Left colon (tissue), 2 donors: ENCODE results near the gene ZDHHC11B. TPM values are rescaled to one million over a fixed set of nuclear protein-coding genes. Genes with fewer than 3 reads are reported as not detected.
"Not testable (repeated sequence)": the region's sequence is repeated elsewhere in the genome, so short reads cannot be mapped to it uniquely, and the experiment has no call there.

ENCODE experiments used
- ATAC-seq: fragments of 200-7000 bp; cut with Tn5 transposase; one replicate; pipeline ENCODE4 v1.9.1; 2020; ENCODE audit warnings: mild to moderate bottlenecking, moderate library complexity
- DNase-seq, 2 donors: peaks; one replicate each; pipeline ENCODE4 v3.0.0-alpha.2; 2020
- intact Hi-C, 2 donors: fragments of 100-400 bp; cut with DNase I in 1 of 2; cut with micrococcal nuclease in 1 of 2; formaldehyde crosslinking; loops; one replicate each; pipeline versions ENCODE4 v1.11.2 to v1.14.0; 2022; cut with DNase I, micrococcal nuclease
- total RNA-seq, 2 donors: library from RNA; stranded (reverse); fragmentation: NEBNext Ultra II Directional; extraction: Animal tissue kit (Norgen Biotek cat#: 25700); gene quantifications; one replicate each; pipeline ENCODE4 v1.2.1, GENCODE V29; 2021
- donor health status: DM: no; HTN: no; CAD: no.
- donor health status: DM: yes; HTN: yes; CAD: no.

ZDHHC11B gene
- total RNA-seq, 2 donors from 2014 or later, result 1.5 to 15.9 TPM

DNA sequence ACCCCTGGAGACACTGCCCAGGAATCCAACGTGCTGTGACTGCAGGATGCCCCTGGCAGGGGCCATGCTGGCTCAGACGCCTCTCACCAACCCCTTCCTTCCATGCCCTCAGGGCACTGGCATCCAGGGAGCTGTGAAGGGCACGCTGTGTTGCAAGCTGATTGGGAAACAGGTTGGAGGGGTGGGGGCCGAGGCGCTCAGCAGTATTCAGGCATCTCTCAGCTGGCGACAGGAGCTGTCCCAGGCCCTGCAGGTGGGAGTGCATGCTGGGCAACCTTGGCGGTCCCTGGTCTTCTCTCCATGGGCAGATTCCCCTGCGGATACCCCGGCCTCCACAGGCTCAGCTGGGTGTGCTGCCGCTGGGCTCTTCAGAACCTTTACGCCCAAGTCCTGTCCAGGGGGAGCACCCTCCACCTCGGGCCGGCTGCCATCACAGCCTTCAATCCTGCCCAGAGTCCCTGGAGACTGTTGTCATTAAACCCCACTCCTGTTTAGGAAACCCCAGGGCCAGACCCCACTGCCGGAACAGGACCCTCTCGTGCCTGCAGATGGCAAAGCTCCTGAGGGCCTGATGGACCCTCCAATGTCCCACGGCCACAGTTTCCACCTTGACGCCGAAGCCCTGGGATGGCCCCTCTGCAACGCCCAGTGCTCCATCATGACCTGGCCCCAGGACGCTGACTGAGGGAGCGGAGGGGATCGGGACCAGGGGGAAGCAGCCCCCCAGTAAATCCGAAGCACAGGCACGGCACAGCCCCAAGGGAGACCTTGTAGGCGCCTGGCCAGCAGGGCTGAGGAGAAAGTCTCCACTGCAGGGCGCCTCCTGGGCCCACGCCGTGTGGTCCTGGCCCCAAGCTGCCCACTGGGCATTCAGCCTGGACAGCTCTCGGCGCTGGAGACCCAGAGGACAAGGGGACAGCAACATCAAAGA is 100.7 kb downstream of the ZDHHC11B start:
- intact Hi-C loops, result no loop called here
- peak in 1 of 2 donors; percentile 23 for DNase-seq
- no peak for ATAC-seq

DNA sequence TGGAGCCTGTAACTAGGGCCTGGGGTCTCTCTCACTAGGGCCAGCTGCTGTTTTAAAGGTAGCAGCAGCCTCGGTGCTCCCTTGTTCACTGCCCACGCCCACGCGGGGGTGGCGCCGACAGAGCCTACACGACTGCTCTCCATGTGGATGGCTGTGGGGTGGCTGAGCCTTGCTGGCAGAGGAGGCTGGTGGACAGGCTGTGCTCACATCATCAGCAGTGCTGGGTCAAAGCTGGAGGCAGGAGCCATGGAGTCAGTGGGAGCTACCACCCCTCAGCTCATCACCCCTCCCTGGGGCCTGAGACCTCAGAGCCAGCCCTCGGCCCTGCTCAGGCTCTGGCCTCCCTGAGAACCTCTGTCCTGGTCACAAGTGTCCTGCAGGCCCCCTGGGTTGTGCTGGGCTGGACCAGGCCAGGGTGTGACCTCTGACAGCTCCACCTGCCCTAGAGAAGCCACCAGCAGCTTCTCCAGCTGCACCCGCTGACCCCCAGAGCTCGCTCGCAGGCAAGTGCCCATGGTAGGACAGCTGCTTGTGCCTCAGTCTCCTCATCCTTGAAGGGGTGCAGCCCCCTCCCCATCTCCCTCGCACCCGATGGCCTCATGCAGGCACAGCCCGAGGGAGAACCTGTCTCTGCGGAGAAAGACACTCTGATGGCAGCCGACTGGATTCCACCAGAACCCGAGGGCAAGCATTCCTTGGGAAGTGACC is 101.7 kb downstream of the ZDHHC11B start:
- ATAC-seq, intact Hi-C loops, DNase-seq: not testable (repeated sequence)

DNA sequence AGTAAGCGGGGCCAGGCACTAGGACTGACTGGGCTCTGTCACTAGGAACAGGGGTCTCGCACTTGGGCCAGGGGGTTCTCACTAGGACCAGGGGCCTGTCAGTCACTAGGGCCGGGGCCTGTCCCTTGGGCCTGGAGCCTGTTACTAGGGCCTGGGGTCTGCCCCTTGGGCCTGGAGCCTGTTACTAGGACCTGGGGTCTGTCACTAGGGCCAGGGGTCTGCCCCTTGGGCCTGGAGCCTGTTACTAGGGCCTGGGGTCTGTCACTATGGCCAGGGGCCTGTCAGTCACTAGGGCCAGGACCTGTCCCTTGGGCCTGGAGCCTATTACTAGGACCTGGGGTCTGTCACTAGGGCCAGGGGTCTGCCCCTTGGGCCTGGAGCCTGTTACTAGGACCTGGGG is 102.3 kb downstream of the ZDHHC11B start:
- ATAC-seq, intact Hi-C loops, DNase-seq: not testable (repeated sequence)

DNA sequence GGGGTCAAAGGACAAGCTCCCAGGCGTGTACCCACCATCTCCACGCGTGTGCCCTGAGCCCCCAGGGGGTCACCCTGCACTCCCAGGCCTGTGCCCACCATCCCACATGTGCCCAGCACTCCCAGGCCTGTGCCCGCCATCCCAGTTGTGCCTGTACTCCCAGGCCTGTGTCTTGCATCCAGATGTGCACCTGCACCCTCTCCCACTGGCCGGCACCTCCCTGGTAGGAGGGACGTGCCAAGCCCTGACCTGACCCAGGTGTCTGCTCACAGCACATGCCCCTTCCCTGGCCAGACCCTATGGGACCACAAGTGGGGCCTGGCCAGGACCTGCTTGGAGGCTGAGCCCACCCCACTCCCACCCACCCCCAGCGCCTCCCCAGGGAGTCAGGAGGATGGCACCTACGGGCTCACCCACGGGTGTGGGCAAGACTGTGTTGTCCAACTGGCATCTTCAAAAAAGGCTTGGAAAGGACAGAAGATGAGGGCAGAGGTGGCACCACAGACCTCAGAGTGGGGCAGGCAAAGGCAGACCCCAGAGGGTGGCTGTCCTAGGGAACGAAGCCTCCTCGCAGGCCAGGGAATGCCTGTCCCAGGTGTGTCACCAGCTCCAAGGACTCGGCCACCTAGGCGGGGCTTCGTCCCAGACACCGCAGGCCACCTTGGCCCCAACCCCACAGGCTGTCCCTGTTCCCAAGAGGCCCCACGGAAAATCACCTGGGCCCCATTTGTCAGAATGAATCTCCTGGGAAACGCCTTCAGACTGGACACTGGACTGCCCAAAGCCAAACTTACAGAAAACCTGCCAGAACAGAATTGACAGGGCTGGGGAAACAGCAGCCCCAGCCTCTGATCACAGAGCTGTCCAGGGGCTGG is 103.0 kb downstream of the ZDHHC11B start:
- ATAC-seq, intact Hi-C loops, DNase-seq: not testable (repeated sequence)

DNA sequence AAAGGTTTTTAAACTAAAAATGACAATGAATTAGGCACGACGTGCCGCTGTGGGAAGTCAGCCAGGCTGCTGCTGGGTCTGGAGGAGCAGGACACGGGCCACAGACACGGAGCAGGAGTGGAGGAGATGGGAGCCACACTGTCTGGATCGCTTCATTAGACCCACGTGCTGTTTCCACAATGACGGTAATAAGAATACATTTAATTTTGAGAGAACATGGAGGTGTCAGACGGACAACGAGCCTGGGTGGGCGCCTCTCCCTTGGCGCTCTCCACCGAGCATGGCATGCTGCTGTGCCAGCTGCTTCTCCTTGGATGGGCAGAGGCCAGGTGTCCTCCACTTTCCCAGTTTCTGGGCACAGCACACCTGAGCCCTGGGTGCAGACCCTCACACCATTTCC is 103.7 kb downstream of the ZDHHC11B start:
- ATAC-seq, DNase-seq, intact Hi-C loops: not testable (repeated sequence)

DNA sequence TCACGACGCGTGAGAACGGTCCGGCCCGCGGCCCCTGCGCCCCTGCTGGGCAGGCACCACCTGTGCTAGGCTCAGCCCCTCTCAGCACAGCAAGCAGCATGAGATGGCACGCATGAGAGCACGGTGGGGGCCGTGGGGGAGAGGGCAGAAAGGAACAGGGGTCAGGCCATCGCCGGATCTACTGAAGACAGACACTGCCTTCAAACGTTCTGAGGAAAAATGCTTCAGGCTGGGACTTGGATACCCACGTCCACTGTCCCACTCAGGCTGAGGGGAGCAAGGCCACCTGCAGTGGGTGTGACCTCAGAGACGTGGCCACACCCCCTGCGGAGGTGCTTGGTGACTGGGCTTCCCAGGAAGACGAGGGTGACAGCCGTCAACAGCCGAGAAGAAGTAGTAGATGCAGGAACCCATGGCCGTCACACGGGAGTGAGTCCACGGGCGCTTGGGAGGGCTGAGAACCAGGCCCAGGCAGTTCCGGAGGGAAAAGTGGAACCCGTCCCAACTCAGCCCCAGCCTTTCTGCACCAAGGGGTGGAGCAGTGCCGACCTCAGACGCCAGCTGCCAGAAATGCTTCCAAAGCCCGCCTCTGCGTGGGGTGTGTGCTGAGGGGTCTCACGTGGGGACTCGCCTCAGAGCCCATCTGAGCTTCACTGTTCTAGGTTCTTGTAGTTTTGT is 104.3 kb downstream of the ZDHHC11B start:
- DNase-seq, intact Hi-C loops, ATAC-seq: not testable (repeated sequence)

DNA sequence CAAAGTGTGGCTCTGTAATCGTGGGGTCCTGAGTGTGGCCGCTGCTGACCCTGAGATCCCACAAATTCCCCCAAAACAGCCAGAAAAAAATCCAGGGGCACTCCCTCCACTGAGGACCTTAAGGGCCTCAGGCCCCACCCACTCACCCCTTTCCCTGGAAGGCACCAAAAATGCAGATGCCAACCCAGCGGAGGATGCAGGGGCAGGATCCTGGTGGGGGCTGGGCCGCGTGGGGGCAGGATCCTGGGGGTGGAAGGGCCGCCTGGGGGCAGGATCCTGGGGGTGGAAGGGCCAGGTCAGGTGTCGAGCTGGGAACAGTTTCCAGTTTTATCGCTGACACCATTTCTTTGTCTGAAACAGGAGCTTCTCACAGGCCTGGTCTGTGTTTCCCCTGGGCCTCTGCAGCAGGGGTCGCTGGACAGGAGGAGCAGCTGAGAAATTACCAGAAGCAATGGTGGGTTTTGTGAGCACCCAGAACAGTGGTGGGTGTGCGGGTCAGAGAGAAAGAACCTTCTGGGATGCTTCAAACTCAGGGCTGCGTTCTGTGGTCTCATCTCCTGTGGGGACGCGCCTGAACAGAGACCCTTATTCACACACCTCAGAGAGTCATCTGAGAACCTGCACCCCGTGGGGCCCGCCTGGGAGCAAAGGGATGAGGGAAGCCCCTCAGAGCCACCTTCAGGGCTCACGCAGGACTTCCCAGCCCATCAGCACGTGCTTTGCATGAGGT is 105.2 kb downstream of the ZDHHC11B start:
- DNase-seq, intact Hi-C loops: not testable (repeated sequence)

DNA sequence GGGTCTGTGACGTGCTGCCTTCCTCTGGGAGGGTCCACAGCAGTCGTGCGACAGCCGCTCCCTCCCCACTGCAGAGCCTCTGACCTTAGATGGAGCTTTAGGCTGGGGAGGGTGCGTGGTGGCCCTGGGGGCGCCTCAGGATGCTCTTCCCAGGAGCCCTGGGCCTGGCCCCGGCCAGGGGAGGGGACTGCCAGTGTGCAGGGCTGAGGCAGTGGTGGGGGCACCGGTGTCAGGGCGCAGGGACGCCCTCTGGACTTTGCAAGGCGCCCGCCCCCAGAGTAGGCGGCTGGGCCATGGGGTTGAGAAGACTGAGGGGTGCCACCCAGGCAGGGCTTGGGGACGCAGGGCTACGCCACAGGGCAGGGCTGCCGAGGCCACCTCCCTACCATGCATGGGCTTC is 106.0 kb downstream of the ZDHHC11B start:
- intact Hi-C loops, DNase-seq, ATAC-seq: not testable (repeated sequence)

More for the DNA sequence above, 105.2 kb downstream of the ZDHHC11B start:
- ATAC-seq, result not testable (repeated sequence)

DNA sequence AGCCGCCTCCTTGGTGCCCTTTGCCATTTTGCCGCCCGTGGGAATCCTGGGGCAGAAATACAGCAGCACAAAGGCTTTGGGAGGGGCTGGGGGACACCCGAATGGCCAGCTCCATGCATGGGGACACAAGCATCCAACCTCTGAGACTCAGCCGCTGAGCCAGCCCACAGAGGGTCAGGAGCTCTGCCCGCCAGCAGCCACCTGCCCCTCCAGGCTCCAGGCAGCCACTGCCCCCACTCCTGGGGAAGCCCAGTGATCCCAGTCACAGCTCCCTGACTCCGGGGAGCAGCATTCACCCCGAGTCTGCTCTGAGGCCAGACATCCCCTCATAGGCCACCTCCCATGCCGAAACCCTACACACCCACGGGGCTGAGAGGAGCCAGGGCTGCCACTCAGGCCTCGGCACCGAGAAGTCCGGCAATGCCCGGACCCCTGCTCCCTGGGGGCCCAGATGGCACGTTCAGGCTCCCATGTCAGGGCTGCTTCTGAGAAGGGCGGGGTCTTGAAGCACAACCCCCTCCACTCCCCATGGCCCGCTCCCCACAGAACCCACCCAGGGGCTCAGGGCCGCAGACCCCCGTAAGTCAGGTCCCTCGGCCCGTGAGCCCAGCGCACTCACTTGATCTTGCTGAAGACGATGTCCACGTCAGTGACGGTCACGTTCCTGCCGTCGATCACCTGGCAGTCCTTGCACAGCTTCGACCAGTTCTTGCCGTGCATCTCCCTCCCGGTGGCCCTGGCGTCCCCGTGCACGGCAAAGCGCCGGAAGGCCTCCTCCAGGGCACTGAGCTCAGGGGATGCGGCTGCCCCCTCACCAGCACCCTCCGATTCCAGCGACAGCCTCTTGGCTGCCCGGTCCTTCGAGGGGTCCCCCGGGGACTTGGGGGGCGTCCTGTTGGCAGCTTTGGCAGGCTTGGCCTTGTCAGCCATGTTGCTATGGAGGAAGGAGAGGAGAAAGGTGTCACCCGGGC is 107.1 kb downstream of the ZDHHC11B start:
- ATAC-seq (no peak), DNase-seq (no peak)
- intact Hi-C loops, result no loop called here

DNA sequence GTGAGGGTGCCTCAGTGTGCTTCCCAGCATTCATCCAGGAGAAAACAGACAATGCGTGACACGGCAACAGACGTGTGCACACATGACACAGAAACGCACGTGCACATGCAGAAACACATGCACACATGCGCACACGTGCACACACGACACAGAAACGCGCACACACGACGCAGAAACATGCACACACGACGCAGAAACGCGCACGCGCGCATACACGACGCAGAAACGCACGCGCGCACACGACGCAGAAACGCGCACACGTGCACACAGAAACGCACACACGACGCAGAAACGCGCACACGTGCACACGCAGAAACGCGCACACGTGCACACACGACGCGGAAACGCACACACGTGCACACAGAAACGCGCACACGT is 107.8 kb downstream of the ZDHHC11B start:
- DNase-seq, result no peak
- intact Hi-C loops, result no loop called here
- ATAC-seq, result no peak

DNA sequence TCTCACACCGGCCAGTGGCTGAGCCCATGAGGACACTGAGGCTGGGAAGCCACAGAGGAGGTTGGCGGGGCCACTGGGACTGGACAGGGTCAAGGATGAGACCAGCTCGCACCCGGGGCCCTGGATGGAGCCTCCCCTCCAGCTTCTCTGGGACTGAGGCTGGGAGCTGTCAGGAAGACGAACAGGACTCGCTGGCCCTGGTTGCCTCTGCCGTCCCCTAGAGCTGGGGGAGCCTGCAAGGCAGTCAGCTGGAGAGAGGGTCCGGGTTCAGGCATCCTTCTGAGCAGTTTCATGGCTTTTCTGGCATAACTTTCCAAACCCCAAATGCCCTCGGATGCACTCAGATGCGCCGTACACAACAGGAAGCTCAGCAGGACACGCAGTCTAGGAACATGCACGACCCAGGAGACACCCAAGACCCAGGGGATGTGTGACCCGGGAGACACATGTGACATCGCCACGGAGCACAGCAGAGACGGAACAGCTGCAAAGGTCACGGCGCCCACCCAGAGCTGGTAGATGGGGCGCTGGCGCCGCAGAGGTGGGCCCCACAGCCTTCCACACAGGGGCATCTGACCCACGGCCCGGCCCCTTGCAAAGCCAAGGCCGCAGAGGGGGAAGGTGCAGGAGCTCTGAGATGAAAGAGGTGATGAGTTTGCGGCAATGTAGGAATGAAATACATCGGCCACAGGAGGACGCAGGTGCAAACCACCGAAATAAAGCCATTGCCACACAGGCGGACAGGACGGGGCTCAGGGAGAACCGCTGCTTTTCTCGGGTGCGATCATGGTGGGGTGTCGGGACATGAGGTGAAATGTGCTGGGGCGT is 108.4 kb downstream of the ZDHHC11B start:
- intact Hi-C loops, result no loop called here
- ATAC-seq (no peak), DNase-seq (no peak)

DNA sequence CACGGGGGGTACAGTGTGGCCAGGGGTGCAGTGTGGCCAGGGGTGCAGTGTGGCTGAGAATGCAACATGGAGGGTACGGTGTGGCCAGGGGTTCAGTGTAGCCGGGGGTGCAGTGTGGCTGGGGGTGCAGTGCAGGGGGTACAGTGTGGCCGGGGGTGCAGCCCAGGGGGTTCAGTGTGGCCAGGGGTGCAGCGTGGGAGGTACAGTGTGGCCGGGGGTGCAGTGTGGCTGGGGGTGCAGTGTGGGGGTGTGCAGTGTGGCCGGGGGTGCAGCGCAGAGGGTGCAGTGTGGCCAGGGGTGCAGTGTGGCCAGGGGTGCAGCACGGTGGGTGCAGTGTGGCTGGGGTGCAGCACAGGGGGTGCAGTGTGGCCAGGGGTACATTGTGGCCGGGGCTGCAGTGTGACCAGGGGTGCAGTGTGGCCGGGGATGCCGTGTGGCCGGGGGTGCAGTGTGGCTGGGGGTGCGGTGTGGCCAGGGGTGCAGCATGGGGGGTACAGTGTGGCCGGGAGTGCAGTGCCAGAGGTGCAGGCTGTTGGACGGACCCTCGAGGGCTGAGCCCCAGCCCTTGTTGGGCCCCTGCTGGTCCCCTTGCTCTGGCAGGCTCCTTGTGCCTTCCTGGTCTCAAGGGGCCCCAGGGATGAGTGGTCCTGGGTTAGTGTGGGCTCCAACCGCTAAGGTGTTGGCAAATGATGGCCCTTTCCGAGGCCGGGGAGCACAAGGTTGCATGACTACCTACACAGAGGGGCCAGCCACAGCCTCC is 109.2 kb downstream of the ZDHHC11B start:
- intact Hi-C loops, result no loop called here
- DNase-seq, result no peak
- no peak for ATAC-seq

DNA sequence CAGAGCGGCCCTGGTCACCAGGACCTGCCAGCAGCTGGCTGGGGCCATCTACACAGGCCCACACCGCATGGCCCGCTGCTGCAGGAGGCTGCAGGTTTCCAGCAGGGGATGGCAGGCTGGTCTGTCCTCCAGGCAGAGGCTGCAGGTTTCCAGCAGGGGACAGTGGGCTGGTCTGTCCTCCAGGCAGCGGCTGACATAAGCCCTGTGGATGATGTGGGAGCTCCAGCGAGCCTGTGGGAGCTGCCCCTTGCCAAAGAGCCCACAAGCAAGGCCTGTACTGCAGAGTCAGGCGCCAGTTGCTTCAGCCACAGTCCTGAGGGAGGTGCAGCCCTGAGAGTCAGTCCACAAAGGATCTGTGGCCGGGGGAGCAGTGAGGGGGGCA is 109.9 kb downstream of the ZDHHC11B start:
- DNase-seq, result no peak
- intact Hi-C loops, result loop anchor here in 1 of 2 donors (5.0 kb wide), 1 partner anchor 228 kb away; no protein-coding TSS in a partner anchor
- ATAC-seq, result no peak

DNA sequence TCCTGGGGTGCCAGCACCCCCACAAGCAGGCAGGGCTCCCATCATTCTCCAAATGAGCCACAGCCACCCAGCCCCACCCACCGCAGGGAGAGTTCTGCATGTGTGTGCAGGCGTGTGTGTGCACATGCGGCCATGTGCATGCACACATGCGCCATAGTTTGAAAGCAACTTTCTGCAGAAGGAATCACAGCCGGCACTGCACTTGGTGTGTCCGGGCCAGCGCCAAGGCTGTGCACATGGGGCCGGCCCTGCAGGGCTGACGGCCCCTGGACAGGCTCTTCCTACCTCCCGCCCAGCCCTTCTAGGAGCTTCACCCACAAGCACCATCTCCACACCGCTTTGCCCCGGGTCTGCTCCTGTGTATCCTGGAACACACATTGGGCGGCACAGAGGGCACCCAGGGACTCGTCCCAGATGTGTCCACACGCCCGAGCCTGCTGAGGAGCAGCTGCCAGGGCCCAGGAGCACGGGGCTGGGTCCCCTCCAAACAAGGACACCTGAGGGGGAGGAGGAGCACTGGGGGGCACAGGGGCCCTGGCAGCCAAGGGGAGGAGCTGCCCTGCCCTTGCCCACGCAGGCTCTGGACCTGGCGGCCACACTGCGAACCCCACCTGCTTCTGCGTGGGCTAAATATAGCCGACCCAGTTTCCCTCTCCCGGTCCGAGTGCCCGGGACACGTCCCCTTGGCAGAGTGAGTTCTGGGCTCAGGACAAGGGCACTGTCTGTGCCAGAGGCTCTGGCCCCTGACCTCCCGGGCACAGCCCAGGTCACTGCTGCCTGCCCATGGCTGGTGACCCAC is 110.5 kb downstream of the ZDHHC11B start:
- intact Hi-C loops, result loop anchor here in 1 of 2 donors (5.0 kb wide), 1 partner anchor 228 kb away; no protein-coding TSS in a partner anchor
- peak in 1 of 2 donors; percentile 24 for DNase-seq
- ATAC-seq, result no peak
